ENCODE data around the gene EML6.

EML6 gene

DNA sequence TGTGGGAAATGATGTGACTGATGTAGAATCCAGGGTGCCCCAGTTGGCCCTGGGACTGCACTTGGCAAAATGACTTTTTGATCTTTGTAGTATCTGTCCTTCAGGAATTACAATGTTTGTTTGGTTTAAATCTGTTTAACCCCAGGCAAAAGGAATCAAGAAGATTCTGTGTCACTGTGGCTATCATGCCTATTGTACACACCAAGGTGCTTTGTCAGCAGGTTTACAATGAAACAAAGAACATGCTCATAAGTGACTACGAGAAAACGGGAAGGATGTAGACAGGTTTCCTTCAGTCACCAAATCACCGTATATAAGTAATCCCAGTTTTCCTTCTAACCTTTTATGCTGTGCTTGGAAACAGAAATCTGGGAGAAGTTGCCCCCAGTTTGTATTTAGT lies 217.3 kb downstream of the EML6 start:
- H2BK12ac ChIP-seq (ENCODE audit: low read length) = no peak overlapping the region
- no CpG with 5 or more reads among the region's 3 CpGs for WGBS, 2 donors (ENCODE audit: extremely low coverage in 2 of 2, insufficient read length in 2 of 2, insufficient replicate concordance in 1 of 2)

DNA sequence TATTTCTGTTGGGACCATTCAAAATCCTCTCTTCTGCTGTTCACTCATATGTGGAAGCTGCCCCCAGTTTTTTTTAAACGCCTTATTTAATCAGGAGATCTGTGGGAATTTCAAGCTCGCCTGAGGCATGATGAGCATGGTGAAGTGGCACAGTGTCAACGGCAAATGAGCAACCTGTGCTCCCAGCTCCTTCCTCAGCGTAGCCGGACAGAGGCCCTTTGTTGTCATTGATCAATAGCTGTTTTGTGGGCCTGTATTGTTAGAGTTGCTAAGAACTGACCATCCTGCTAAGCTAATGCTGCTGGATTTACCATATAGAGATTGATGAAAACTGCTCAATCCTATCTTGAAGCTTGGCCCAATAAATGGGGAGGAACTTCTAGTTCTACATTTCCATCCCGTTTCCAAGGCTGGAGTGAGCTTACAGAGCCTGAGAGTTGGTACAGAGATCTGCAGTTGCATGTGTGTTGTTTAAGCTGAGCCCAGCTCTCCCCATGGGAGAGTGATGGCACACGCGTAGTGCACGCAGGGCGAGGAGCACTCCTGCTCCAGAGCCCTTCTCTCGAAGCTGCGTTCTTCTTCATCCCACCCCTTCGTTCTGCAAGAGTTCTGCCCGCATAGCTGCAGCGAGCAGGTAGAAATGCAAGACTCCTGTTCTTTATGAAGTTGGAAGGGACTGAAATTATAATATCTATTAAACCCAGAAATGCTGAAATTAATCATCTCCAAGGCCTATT lies 218.0 kb downstream of the EML6 start:
- Histone ChIP-seq H2AFZ (ENCODE audit: low read length) (no peak overlapping the region), H3K9me3 (replicated peaks in 1 of 2; ENCODE audit: control insufficient read depth in 2 of 2, insufficient read depth in 1 of 2, low read depth in 1 of 2, low read length in 2 of 2) (peaks cover 0 to 2% of the 10 kb centered on the region in 2 donors), H2BK120ac (ENCODE audit: low read depth, low read length) (no peak overlapping the region), H3K27me3 (ENCODE audit: control insufficient read depth in 3 of 3, insufficient read depth in 3 of 3, low read depth in 1 of 3, low read length in 3 of 3) (peaks cover 0 to 4% (median 0%) of the 10 kb centered on the region in 3 experiments), H3K79me1 (ENCODE audit: low read depth, low read length) (no peaks in the 10 kb centered on the region), H2BK15ac (ENCODE audit: low read length) (no peak overlapping the region), H3K36me3 (replicated peaks in 1 of 2; ENCODE audit: control insufficient read depth in 2 of 2, insufficient read depth in 2 of 2, low read length in 2 of 2) (no peaks in the 10 kb centered on the region), H3K27ac (replicated peaks; ENCODE audit: low read length) (no peak overlapping the region), H4K8ac (ENCODE audit: low read depth, low read length) (no peak overlapping the region), H3K23ac (ENCODE audit: low read depth, low read length, poor library complexity) (no peak overlapping the region), H3K14ac (ENCODE audit: low read length) (no peak overlapping the region), H4K91ac (ENCODE audit: low read depth, low read length, poor library complexity) (no peak overlapping the region), H3K18ac (ENCODE audit: low read length) (peak overlapping the region; percentile 31), H3K4me1 (ENCODE audit: control insufficient read depth in 2 of 2, insufficient read depth in 1 of 2, low read depth in 1 of 2, low read length in 2 of 2) (peaks cover 7 to 15% of the 10 kb centered on the region in 2 donors), H3K4ac (ENCODE audit: low read length) (no peak overlapping the region), H2BK5ac (ENCODE audit: low read length) (no peak overlapping the region), H2BK12ac (ENCODE audit: low read length) (no peak overlapping the region), H3K4me3 (ENCODE audit: low read length in 2 of 2) (no peak overlapping the region), H3K9ac (ENCODE audit: low read depth, low read length, poor library complexity) (no peak overlapping the region), H2AK5ac (ENCODE audit: low read depth, low read length) (no peak overlapping the region), H3K4me2 (ENCODE audit: insufficient read depth, low read length, poor library complexity, severe bottlenecking) (no peak overlapping the region)
- DNase-seq (ENCODE audit: low spot score) = no peak
- no CpG with 5 or more reads among the region's 15 CpGs for WGBS, 2 donors (ENCODE audit: extremely low coverage in 2 of 2, insufficient read length in 2 of 2, insufficient replicate concordance in 1 of 2)

More for the DNA sequence above, 217.3 kb downstream of the EML6 start:
- Histone ChIP-seq H3K36me3 (replicated peaks in 1 of 2; ENCODE audit: control insufficient read depth in 2 of 2, insufficient read depth in 2 of 2, low read length in 2 of 2) (no peaks in the 10 kb centered on the region), H3K18ac (ENCODE audit: low read length) (no peak overlapping the region), H3K4ac (ENCODE audit: low read length) (no peak overlapping the region), H2BK120ac (ENCODE audit: low read depth, low read length) (no peak overlapping the region), H4K8ac (ENCODE audit: low read depth, low read length) (no peak overlapping the region), H3K79me1 (ENCODE audit: low read depth, low read length) (no peaks in the 10 kb centered on the region), H2AK5ac (ENCODE audit: low read depth, low read length) (no peak overlapping the region), H3K27ac (replicated peaks; ENCODE audit: low read length) (no peak overlapping the region), H3K27me3 (ENCODE audit: control insufficient read depth in 3 of 3, insufficient read depth in 3 of 3, low read depth in 1 of 3, low read length in 3 of 3) (peaks cover 0 to 4% (median 0%) of the 10 kb centered on the region in 3 experiments), H3K23ac (ENCODE audit: low read depth, low read length, poor library complexity) (no peak overlapping the region), H4K91ac (ENCODE audit: low read depth, low read length, poor library complexity) (no peak overlapping the region), H3K4me2 (ENCODE audit: insufficient read depth, low read length, poor library complexity, severe bottlenecking) (no peak overlapping the region), H3K14ac (ENCODE audit: low read length) (no peak overlapping the region), H2BK15ac (ENCODE audit: low read length) (no peak overlapping the region), H3K9me3 (replicated peaks in 1 of 2; ENCODE audit: control insufficient read depth in 2 of 2, insufficient read depth in 1 of 2, low read depth in 1 of 2, low read length in 2 of 2) (peaks cover 0 to 2% of the 10 kb centered on the region in 2 donors), H2BK5ac (ENCODE audit: low read length) (no peak overlapping the region), H2AFZ (ENCODE audit: low read length) (no peak overlapping the region), H3K4me3 (ENCODE audit: low read length in 2 of 2) (no peak overlapping the region), H3K4me1 (ENCODE audit: control insufficient read depth in 2 of 2, insufficient read depth in 1 of 2, low read depth in 1 of 2, low read length in 2 of 2) (peaks cover 4 to 8% of the 10 kb centered on the region in 2 donors), H3K9ac (ENCODE audit: low read depth, low read length, poor library complexity) (no peak overlapping the region)
- no peak for DNase-seq (ENCODE audit: low spot score)

DNA sequence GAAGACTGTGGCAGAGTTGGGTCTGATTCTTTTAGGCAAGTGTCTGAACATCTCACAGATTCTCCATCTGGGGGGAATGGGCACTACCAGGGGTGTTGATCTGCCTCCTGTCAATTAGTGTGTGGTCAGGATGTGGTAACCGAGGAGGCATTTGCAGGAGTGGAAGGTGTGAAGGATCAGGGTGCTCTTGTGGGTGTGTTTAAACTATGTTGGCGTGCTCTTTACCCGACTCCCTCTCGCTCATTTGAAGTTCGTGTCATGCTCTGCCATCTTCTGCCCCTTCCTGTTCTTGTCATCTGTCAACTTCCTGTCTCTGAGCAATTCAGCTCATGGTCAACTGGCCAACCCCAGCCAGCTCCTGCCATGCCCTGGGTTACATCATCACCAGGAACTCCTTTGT lies 218.9 kb downstream of the EML6 start:
- H3K4me2 ChIP-seq (ENCODE audit: insufficient read depth, low read length, poor library complexity, severe bottlenecking) = no peak overlapping the region
- no peak overlapping the region for H2BK5ac ChIP-seq (ENCODE audit: low read length)
- peaks cover 8 to 15% of the 10 kb centered on the region in 2 donors for H3K4me1 ChIP-seq (ENCODE audit: control insufficient read depth in 2 of 2, insufficient read depth in 1 of 2, low read depth in 1 of 2, low read length in 2 of 2)
- no peak overlapping the region for H3K9ac ChIP-seq (ENCODE audit: low read depth, low read length, poor library complexity)
- no peak overlapping the region for H3K18ac ChIP-seq (ENCODE audit: low read length)
- WGBS, 2 donors (ENCODE audit: extremely low coverage in 2 of 2, insufficient read length in 2 of 2, insufficient replicate concordance in 1 of 2) = no CpG with 5 or more reads among the region's 5 CpGs
- no peak overlapping the region for H2AK5ac ChIP-seq (ENCODE audit: low read depth, low read length)
- H2BK12ac ChIP-seq (ENCODE audit: low read length) = no peak overlapping the region
- no peak overlapping the region for H3K4ac ChIP-seq (ENCODE audit: low read length)
- H2BK120ac ChIP-seq (ENCODE audit: low read depth, low read length) = no peak overlapping the region
- no peak for DNase-seq (ENCODE audit: low spot score)
- H2AFZ ChIP-seq (ENCODE audit: low read length) = no peak overlapping the region
- H3K9me3 ChIP-seq (replicated peaks in 1 of 2; ENCODE audit: control insufficient read depth in 2 of 2, insufficient read depth in 1 of 2, low read depth in 1 of 2, low read length in 2 of 2) = peaks cover 0 to 2% of the 10 kb centered on the region in 2 donors
- no peak overlapping the region for H4K8ac ChIP-seq (ENCODE audit: low read depth, low read length)
- H3K36me3 ChIP-seq (replicated peaks in 1 of 2; ENCODE audit: control insufficient read depth in 2 of 2, insufficient read depth in 2 of 2, low read length in 2 of 2) = no peaks in the 10 kb centered on the region
- peaks cover 0 to 4% (median 0%) of the 10 kb centered on the region in 3 experiments for H3K27me3 ChIP-seq (ENCODE audit: control insufficient read depth in 3 of 3, insufficient read depth in 3 of 3, low read depth in 1 of 3, low read length in 3 of 3)
- no peak overlapping the region for H3K23ac ChIP-seq (ENCODE audit: low read depth, low read length, poor library complexity)
- H3K27ac ChIP-seq (replicated peaks; ENCODE audit: low read length) = no peak overlapping the region
- H4K91ac ChIP-seq (ENCODE audit: low read depth, low read length, poor library complexity) = no peak overlapping the region
- no peak overlapping the region for H2BK15ac ChIP-seq (ENCODE audit: low read length)
- no peak overlapping the region for H3K14ac ChIP-seq (ENCODE audit: low read length)
- H3K4me3 ChIP-seq (ENCODE audit: low read length in 2 of 2) = no peak overlapping the region
- H3K79me1 ChIP-seq (ENCODE audit: low read depth, low read length) = no peaks in the 10 kb centered on the region

DNA sequence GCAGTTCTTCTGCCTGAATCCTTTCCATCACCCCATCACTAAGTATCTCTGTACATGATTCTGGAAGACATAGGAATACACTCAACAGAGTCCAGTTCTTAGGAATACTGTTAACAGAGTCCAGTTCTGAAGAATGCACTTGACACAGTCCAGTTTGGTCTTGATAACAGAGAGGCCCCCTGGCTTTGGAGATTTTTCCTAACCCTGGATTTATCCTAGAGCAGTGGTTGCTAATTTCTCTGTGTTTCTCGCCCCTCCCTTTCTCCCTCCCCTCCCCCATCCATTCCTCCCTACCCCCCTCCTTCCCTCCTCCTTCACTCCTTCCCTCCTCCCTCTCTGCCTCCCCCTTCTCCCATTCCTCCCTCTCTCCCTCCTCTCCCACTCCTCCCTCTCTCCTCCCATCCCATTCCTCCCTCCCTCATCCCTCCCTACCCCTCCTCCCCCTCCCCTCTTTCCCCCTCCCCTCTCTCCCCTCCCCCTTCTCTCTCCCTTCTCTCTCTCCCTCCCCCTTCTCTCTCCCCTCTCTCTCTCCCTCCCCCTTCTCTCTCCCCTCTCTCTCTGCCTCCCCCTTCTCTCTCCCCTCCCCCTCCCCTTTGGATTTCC lies 221.4 kb downstream of the EML6 start:
- Histone ChIP-seq H3K14ac (ENCODE audit: low read length) (no peak overlapping the region), H3K4me2 (ENCODE audit: insufficient read depth, low read length, poor library complexity, severe bottlenecking) (no peak overlapping the region), H3K27ac (replicated peaks; ENCODE audit: low read length) (no peak overlapping the region), H3K4ac (ENCODE audit: low read length) (no peak overlapping the region), H3K18ac (ENCODE audit: low read length) (no peak overlapping the region), H3K79me1 (ENCODE audit: low read depth, low read length) (no peaks in the 10 kb centered on the region), H3K36me3 (replicated peaks in 1 of 2; ENCODE audit: control insufficient read depth in 2 of 2, insufficient read depth in 2 of 2, low read length in 2 of 2) (no peaks in the 10 kb centered on the region), H2BK15ac (ENCODE audit: low read length) (no peak overlapping the region), H3K23ac (ENCODE audit: low read depth, low read length, poor library complexity) (no peak overlapping the region), H4K8ac (ENCODE audit: low read depth, low read length) (no peak overlapping the region), H3K9me3 (replicated peaks in 1 of 2; ENCODE audit: control insufficient read depth in 2 of 2, insufficient read depth in 1 of 2, low read depth in 1 of 2, low read length in 2 of 2) (no peaks in the 10 kb centered on the region), H3K9ac (ENCODE audit: low read depth, low read length, poor library complexity) (no peak overlapping the region), H2BK5ac (ENCODE audit: low read length) (no peak overlapping the region), H2AK5ac (ENCODE audit: low read depth, low read length) (no peak overlapping the region), H3K27me3 (ENCODE audit: control insufficient read depth in 3 of 3, insufficient read depth in 3 of 3, low read depth in 1 of 3, low read length in 3 of 3) (no peaks in the 10 kb centered on the region), H3K4me1 (ENCODE audit: control insufficient read depth in 2 of 2, insufficient read depth in 1 of 2, low read depth in 1 of 2, low read length in 2 of 2) (peaks cover 17 to 24% of the 10 kb centered on the region in 2 donors), H2BK120ac (ENCODE audit: low read depth, low read length) (no peak overlapping the region), H4K91ac (ENCODE audit: low read depth, low read length, poor library complexity) (no peak overlapping the region), H2BK12ac (ENCODE audit: low read length) (no peak overlapping the region), H3K4me3 (ENCODE audit: low read length in 2 of 2) (no peak overlapping the region), H2AFZ (ENCODE audit: low read length) (no peak overlapping the region)
- WGBS, 2 donors (ENCODE audit: extremely low coverage in 2 of 2, insufficient read length in 2 of 2, insufficient replicate concordance in 1 of 2) = no CpG with 5 or more reads among the region's 1 CpG
- DNase-seq (ENCODE audit: low spot score) = no peak

Data from neuronal stem cell (in vitro differentiated cells).